GM04503 (cell line): ENCODE data around the gene WDR64.

Experiments
- DNase-seq: peaks from one replicate; pipeline ENCODE4 v3.0.0-alpha.2; 2012; ENCODE audit warnings: low read depth

WDR64 gene

GRCh38 chr1:241738284-241739078 is 86.4 kb downstream of the WDR64 start:
- no peak for DNase-seq

- DNase-seq = no peak
Observed at GRCh38 chr1:241742084-241742483, 90.0 kb downstream of the WDR64 start.

- DNase-seq = no peak
Observed at GRCh38 chr1:241744591-241744990, 92.5 kb downstream of the WDR64 start.

GRCh38 chr1:241747992-241748391 is 95.9 kb downstream of the WDR64 start:
- DNase-seq = no peak

- peak; percentile 55 for DNase-seq
Observed at GRCh38 chr1:241749041-241749944, 97.2 kb downstream of the WDR64 start.

- no peak for DNase-seq
Observed at GRCh38 chr1:241749945-241750695, 98.0 kb downstream of the WDR64 start.

- DNase-seq = no peak
Observed at GRCh38 chr1:241751524-241751923, 99.4 kb downstream of the WDR64 start.

- DNase-seq = no peak
Observed at GRCh38 chr1:241762713-241763339, 110.7 kb downstream of the WDR64 start.

- DNase-seq = no peak
Observed at GRCh38 chr1:241765390-241765789, 113.3 kb downstream of the WDR64 start.

- DNase-seq = no peak
Observed at GRCh38 chr1:241767737-241768136, 115.7 kb downstream of the WDR64 start.

GRCh38 chr1:241770115-241770514 is 118.0 kb downstream of the WDR64 start:
- no peak for DNase-seq

- DNase-seq = no peak
Observed at GRCh38 chr1:241771117-241771516, 119.0 kb downstream of the WDR64 start.

- DNase-seq = no peak
Observed at GRCh38 chr1:241772932-241773500, 120.9 kb downstream of the WDR64 start.

- no peak for DNase-seq
Observed at GRCh38 chr1:241773991-241774390, 121.9 kb downstream of the WDR64 start.

- DNase-seq = no peak
Observed at GRCh38 chr1:241775021-241775420, 122.9 kb downstream of the WDR64 start.

GRCh38 chr1:241776911-241777310 is 124.8 kb downstream of the WDR64 start:
- no peak for DNase-seq

GRCh38 chr1:241778117-241778516 is 126.0 kb downstream of the WDR64 start:
- DNase-seq = no peak

- DNase-seq = no peak
Observed at GRCh38 chr1:241779897-241780296, 127.8 kb downstream of the WDR64 start.

GRCh38 chr1:241782396-241782795 is 130.3 kb downstream of the WDR64 start:
- no peak for DNase-seq

- DNase-seq = no peak
Observed at GRCh38 chr1:241787691-241788090, 135.6 kb downstream of the WDR64 start.

- DNase-seq = no peak
Observed at GRCh38 chr1:241789061-241789460, 137.0 kb downstream of the WDR64 start.

- no peak for DNase-seq
Observed at GRCh38 chr1:241799416-241799815, 147.3 kb downstream of the WDR64 start.
